HG03354 (cell line): Measurements from ENCODE around the gene CCDC201.
"Not testable (repeated sequence)": the region's sequence is repeated elsewhere in the genome, so short reads cannot be mapped to it uniquely, and the experiment has no call there.

Experiments used
- ATAC-seq: cut with Tn5 transposase; IDR thresholded peaks from one replicate; pipeline ENCODE4 v1.9.1; 2021; ENCODE audit warnings: mild to moderate bottlenecking; ENCODE audit not compliant: unreplicated experiment, poor library complexity, severe bottlenecking

Gene CCDC201

DNA sequence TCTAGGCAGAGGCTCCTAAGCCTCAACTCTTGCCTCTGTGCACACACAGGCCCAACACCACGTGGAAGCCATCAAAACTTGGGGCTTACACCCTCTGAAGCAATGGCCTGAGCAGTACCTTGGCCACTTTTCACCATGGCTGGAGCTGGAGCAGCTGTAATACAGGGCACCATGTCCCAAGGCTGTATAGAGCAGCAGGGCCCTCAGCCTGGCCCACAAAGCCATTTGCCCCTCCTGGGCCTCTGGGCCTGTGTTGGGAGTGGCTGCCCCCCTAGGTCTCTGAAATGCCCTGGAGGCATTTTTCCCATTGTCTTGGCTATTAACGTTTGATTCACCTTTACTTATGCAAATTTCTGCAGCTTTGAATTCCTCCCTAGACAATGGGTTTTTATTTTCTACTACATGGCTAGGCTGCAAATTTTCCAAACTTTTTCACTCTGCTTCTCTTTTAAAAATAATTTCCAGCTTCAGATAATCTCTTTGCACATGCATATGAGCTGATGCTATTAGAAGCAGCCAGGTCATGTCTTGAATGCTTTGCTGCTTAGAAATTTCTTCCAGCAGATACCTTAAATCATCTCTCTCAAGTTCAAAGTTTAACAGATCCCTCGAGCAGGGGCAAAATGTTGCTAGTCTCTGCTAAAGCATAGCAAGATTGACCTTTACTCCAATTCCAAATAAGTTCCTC, 5.7 kb upstream of the CCDC201 start:
- ATAC-seq: no peak

- no peak for ATAC-seq
These were observed 3.6 kb upstream of the CCDC201 start for GRCh38 chr7:45876519-45876918.

GRCh38 chr7:45874408-45875131, 1.7 kb upstream of the CCDC201 start:
- ATAC-seq: no peak

DNA sequence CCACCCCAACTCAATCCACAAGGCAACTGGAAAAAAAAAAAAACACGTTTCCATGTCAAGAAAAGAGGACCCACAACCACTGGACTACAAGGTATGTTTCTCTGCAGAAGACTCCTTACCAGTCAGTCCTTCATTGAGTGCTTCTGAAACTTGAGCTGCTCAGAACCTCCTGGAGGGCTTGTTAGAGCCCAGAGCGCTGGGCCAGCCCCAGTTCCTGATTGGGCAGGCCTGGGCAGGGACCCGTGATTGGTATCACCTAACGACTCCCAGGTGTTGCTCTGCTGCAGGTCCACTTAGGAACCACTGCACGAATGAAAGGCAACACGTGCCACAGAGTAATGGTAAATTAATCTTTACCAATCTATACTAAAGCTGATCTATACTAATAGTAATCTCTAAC, 473 bp upstream of the CCDC201 start:
- ATAC-seq: no peak

DNA sequence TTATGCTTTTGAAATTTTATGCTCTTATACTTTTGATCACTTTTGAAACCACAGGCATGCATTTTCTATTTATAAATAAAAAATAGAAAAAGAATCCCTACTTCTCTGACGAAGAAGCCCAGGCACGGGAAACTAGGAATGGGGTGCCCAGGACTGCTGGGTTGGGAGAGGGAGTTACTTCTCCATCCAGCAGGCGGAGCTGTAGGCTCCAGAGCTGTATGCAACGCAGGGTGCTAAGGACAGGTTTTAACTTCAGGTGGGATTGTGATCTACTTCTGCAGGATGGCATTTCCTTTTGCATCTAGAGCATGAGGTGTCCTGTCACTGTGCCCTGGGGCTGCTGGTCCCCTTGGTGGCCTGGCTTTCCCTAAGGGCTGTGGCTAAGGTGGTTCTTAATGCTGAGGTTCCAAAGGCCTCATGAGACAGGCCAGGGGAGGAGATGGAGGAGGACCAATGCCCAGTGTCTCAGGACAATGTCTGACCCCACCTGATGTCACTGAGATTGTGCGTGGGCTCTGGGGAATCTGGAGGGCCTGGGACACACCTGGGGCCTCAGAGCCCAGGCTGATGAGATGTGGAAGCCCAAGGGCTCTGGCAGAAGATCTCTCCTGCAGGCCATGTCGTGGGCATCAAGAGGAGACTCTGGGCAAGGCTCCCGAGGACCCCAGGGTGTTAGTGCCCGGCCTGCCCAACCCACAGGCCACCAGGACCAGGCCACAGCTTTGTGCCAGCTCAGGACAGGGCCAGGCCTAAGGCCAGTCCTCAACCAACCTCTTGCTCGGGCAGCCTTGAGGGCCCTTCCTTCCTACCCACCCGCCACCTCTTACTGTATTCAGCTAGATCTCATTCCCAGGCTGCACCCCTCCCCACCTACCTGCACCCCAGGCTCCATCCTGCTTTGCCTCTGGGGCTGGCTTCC, 507 bp downstream of the CCDC201 start:
- peak; percentile 47 for ATAC-seq

GRCh38 chr7:45869426-45869825, 3.5 kb downstream of the CCDC201 start:
- ATAC-seq: no peak

DNA sequence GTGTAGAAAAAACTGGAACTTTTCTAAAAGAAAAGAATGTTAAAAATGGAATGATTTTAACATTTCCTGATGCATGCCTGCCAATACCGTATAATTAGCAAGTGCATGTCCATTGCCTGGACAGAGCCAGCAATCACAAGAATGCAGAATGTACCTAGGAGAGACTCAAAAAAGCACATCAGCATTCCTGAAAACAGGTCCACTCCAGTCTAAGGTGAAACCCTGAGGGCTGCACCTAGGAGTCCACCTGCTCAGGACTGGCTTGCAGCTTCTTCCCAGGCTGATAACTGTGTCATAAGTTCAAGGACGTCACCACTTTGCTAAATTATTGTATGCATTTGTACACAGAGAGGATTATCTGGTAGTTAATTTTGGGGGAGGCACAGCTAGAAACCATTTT, 5.4 kb downstream of the CCDC201 start:
- ATAC-seq: no peak

DNA sequence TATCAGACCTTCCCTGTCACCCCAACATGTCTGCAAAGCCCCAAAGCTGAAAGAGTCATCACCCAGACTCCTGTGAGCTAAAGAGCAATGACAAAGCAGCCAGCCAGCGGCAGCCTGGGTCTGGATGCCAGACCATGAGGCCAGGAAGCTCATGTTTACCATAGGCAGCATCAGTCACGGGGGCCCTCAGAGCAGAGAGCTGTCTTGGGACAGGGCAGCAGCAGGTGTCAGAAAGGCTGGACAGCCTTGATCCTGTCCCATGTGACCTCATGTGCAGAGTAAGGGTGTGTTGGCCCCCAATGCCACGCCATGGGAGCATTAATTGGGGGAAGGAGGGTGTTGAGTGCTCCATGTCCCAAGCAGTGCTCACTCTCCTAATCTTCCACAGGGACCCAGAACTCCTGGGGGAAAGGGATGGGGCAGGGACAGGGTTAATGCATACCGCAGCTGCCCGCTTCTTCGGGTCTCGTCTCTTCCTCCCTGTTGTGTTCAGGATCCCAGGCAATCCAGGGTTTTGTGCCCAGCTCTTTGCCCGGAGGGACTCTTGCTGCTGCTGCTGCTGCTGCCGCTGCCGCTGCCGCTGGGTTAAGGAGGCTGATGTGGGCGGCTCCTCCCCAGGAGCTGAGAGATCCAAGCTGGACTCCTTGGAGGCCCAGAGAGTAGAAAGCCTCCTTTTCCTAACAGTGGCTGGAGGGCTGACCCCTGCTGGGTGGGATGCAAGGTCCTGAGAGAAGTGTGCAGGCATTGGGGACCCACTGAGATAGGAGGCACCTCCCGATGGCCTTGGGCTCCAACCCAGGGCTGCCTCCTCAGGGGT, 7.1 kb downstream of the CCDC201 start:
- no peak for ATAC-seq

DNA sequence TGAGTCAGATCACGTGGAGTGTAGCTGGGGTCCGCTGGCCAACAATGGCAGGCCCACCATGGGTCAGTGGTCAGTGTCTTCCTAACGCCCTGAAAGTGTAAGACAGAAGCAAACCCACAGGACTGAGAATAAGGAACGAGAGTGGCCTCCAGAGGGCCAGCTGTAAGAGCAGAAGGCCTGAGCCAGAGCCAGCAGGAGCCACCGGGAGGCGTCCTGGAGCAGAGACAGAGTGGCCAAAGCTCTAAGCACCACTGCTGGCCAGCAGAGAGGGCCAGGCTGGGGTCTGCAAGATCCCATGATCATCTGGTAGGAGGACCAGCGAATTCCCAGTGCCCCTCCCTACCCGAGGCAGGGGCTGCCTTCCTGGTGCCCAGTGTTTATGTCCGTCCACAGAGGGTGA, 9.2 kb downstream of the CCDC201 start:
- no peak for ATAC-seq

GRCh38 chr7:45856888-45857287, 16.0 kb downstream of the CCDC201 start:
- ATAC-seq: not testable (repeated sequence)

DNA sequence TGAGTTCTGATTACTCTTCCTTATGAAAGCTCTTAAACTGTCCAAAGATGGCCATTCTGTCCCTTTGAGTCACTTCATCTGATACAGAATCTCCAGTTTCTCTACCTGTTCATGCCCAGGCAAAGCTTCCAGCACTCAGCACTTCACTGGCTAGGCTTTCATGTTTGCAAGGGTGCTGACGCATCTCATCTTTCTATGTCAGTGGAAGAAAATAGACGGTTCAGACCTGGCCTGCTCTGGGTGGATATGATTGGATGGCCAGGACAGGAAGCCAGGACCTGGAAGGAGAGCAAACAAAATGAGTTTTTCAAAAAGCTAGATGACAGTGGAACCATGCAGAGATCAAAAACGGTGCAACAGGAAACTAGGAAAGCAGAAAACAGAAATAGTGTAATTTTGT, 17.2 kb downstream of the CCDC201 start:
- not testable (repeated sequence) for ATAC-seq

DNA sequence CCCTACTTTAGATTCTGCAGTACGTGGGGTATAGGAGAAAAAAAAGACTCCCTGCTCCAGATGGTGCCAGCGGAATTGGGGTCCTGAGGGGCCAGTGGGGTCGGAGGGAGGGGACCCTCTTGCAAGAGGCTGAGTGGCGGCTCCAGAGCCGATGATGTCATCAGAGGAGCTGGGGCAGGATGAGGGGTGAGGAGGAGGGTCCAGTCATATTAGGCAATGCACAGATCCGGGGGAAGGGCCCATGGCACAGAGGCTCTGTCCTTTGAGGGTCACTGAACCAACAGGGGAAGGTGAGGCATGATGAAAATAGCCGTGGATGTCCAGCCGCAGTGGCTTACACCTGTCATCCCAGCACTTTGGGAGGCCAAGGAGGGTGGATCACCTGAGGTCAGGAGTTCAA, 19.4 kb downstream of the CCDC201 start:
- not testable (repeated sequence) for ATAC-seq

- ATAC-seq: not testable (repeated sequence)
These were observed 19.9 kb downstream of the CCDC201 start for GRCh38 chr7:45852984-45853383.

GRCh38 chr7:45848734-45849133, 24.1 kb downstream of the CCDC201 start:
- ATAC-seq: not testable (repeated sequence)

DNA sequence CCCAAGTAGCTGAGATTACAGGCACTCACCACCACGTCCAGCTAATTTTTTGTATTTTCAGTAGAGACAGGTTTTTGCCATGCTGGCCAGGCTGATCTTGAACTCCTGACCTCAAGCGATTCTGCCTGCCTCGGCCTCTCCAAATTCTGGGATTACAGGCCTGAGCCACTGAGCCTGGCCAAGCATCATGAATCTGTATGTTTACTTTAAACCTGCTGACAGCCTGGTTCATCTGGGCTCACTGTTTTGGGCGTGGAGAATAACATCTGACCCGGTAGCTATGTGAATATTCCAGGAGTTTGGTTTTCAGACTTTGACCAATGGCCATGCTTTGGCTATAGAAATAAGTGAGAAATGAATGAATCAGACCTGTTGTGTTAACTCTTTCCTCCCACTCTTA, 26.3 kb downstream of the CCDC201 start:
- not testable (repeated sequence) for ATAC-seq

DNA sequence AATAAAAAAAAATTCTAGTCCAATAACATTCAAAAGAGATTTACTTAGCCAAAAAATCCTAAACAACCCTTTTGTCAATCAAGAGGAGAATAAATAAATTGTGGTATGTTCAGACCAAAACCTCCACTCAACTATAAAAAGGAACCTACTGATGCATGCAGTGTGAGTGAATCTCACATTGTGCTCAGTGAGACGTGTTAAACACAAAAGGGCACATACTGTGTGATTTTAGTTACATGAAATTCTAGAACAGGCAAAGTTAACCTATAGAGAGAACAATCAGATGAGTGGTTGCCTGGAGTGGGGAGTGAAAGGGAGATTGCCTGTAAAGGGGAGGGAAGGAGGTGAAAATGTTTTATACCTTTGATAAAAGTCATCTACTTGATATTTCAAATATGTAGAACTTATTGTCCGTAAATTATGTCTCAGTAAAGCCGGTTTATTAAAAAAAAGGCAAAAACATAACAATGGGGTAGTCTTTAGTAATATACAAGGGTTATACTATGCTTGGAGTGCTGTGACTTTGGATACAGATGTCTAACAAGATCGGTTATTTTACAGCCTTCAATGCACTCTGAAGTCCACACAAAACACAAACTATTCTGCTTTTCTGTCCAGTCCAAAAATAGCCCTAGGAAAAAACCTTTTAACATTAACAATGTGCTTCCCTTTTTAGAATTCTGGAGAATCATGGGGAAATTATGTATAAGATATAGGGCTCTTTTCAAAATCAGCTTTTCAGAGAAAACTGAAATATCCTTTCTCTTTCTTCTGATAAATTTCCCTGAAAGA, 30.8 kb downstream of the CCDC201 start:
- ATAC-seq: not testable (repeated sequence)

DNA sequence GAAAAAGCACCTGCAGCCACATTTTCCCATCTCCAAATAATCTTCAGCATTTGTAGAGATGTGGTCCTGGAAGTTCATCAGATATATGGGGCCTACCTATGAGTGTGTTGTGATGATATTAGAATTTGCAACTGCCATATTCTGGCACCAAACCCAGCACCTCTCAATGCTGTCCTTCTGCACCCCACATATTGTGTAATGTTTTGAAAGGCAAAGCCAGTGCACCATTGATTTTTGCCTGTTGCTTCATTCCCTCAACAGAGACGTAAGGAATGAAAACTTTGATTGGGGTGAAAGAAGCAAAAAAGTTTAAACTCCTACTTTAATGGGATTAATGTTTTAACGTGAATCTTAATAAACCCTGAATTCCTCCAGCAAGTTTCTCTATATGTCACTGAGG, 34.0 kb downstream of the CCDC201 start:
- ATAC-seq: not testable (repeated sequence)

DNA sequence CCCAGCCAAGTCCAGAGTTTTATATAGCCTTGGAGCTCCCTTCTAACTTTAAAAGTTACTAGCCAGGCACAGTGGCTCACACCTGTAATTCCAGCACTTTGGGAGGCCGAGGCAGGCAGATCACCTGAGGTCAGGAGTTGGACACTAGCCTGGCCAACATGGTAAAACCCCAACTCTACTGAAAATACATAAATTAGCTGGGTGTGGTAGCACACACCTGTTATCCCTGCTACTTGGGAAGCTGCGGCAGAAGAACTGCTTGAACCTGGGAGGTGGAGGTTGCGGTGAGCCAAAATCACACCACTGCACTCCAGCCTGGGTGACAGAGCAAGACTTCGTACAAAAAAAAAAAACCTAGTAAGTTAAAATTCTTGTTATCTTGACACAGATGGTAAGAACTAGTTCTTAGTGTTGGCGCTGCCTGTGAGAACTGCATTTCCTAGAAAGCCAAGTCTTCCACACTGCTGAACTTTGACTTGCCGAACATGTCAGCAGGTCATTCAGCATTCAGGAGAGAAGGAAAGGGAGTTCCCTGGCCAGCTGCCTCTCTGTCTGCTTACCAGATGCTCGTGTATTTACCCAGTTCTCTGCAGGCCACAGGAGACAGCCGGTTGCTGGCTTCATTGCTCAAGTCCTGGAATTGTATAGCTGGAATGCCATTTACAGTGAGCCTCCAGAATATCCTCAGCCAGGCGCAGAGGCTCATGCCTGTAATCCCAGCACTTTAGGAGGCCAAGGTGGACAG, 40.3 kb downstream of the CCDC201 start:
- not testable (repeated sequence) for ATAC-seq
